HUES48 (cell line): ENCODE measurements around the gene ABLIM2.

Experiments
- H3K27ac ChIP-seq: one replicate; pipeline ENCODE4 v1.7.0; 2013; ENCODE audit warnings: low read depth, low read length, inconsistent platforms
- H3K27me3 ChIP-seq: 2 replicates; pipeline ENCODE4 v1.6.1; 2013; ENCODE audit warnings: mild to moderate bottlenecking, low read length; ENCODE audit not compliant: control insufficient read depth, insufficient read depth
- H3K36me3 ChIP-seq: 2 replicates; pipeline ENCODE4 v1.6.1; 2013; ENCODE audit warnings: low read length; ENCODE audit not compliant: control insufficient read depth, insufficient read depth
- H3K4me1 ChIP-seq: 2 replicates; pipeline ENCODE4 v1.6.1; 2013; ENCODE audit warnings: mild to moderate bottlenecking, low read length; ENCODE audit not compliant: control insufficient read depth, insufficient read depth
- H3K4me3 ChIP-seq: 2 replicates; pipeline ENCODE4 v1.5.1; 2013; ENCODE audit warnings: mild to moderate bottlenecking, low read depth, low read length
- H3K9ac ChIP-seq: 2 replicates; pipeline ENCODE4 v1.6.1; 2013; ENCODE audit warnings: mild to moderate bottlenecking, low read depth, low read length, moderate library complexity
- H3K9me3 ChIP-seq: 2 replicates; pipeline ENCODE4 v1.6.1; 2013; ENCODE audit warnings: low read length; ENCODE audit not compliant: control insufficient read depth, insufficient read depth

The ABLIM2 gene

GRCh38 chr4:8080754-8081065 is 77.9 kb downstream of the ABLIM2 start:
- Histone ChIP-seq H3K36me3 (no peaks in the 10 kb centered on the region), H3K9ac (no peak overlapping the region; the same call in 1 of the 2 replicates), H3K9me3 (no peaks in the 10 kb centered on the region), H3K27me3 (no peaks in the 10 kb centered on the region), H3K4me1 (peaks cover 7% of the 10 kb centered on the region), H3K27ac (no peak overlapping the region), H3K4me3 (no peak overlapping the region)

- Histone ChIP-seq H3K36me3 (no peaks in the 10 kb centered on the region), H3K4me3 (no peak overlapping the region), H3K27me3 (no peaks in the 10 kb centered on the region), H3K27ac (no peak overlapping the region), H3K4me1 (peaks cover 7% of the 10 kb centered on the region), H3K9me3 (no peaks in the 10 kb centered on the region), H3K9ac (no peak overlapping the region; the same call in 1 of the 2 replicates)
Observed at GRCh38 chr4:8079916-8080753, 78.5 kb downstream of the ABLIM2 start.

GRCh38 chr4:8079031-8079885 is 79.4 kb downstream of the ABLIM2 start:
- H3K27ac ChIP-seq = no peak overlapping the region
- no peaks in the 10 kb centered on the region for H3K9me3 ChIP-seq
- no peak overlapping the region for H3K9ac ChIP-seq
- no peak overlapping the region for H3K4me3 ChIP-seq
- H3K27me3 ChIP-seq = no peaks in the 10 kb centered on the region
- peaks cover 7% of the 10 kb centered on the region for H3K4me1 ChIP-seq
- H3K36me3 ChIP-seq = no peaks in the 10 kb centered on the region

DNA sequence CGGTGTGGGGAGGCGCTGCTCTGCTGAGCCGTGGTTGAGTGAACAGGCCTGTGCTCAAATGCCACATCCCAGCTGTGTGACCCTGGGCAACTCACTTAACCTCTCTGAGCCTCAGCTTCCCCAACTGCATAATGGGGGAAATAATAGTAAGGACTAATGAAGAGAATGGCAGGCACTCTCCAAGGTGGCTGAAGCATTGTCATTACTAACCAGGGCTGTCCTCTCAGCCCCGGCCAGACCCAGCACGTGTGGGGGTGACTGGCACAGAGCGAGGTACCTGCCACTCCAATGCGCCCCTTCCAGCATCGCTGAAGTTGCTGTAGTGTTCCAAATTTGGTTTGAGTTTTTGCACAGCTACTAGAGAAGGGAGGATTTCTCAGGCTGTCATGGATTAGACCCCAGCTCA is 80.0 kb downstream of the ABLIM2 start:
- H3K27ac ChIP-seq = no peak overlapping the region
- no peaks in the 10 kb centered on the region for H3K9me3 ChIP-seq
- no peak overlapping the region for H3K4me3 ChIP-seq
- peaks cover 7% of the 10 kb centered on the region for H3K4me1 ChIP-seq
- no peaks in the 10 kb centered on the region for H3K36me3 ChIP-seq
- no peak overlapping the region for H3K9ac ChIP-seq
- no peaks in the 10 kb centered on the region for H3K27me3 ChIP-seq

DNA sequence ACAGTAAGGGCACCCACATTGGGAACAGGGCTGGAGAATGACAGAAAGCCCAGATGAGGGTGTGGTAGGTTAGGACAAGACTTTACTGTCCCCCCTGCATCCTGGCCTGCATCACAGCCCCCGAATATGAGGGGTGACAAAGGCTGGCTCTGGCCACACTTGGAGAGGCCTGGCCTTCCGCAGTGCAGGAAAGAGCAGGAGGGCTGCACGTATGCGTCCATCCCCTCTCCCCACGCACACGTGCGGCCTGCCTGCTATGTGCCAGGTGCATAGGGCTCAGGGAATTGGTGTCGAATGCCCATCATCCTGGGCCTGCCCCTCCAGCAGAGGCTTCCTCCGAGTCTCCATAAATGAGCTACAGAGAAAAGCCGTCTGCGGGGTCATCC is 80.5 kb downstream of the ABLIM2 start:
- Histone ChIP-seq H3K9me3 (no peaks in the 10 kb centered on the region), H3K9ac (no peak overlapping the region), H3K4me3 (no peak overlapping the region), H3K27me3 (no peaks in the 10 kb centered on the region), H3K27ac (no peak overlapping the region), H3K36me3 (no peaks in the 10 kb centered on the region), H3K4me1 (peaks cover 7% of the 10 kb centered on the region)

DNA sequence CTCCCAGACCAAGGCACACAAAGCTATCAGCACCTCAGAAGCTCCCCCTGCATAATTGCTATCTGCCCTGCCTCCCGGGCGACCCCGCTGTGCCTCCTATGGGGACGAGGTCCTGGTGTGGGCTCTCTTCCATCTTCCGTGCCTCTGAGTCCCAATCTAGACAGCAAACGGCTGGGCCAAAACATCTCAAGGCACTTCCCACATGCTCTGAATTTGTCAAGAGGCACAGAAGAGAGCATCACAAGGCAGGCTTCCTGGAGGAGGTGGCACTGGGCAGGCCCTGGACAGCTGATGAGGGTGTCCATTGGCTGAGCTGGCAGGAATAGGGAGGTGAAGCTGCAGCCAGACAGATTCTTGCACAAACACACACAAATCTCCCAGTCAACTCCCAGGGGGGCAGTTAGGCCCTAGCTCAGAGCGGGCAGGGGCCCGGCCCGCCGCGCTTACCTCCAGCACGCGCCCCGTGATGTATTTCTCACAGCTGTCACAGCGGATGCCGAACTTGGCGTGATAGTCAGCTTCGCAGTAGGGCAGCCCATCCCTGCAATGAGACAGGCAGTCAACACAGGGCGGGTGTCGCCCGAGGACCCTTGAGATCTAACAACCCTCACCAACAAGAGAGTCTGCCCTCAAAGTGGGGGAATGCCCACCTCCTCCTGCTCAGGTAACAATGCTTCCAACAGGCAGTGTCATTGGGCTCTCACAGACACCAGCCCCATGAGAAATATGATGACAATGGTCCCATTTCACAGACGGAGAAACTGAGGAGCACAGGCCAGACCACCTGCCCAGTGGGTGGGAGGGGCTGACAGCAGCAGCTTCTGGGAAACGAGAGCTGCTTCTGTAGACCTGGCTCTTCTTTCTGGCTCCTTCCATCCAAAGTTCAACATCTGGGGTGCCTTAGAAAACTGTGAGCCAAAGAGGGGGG is 81.2 kb downstream of the ABLIM2 start:
- Histone ChIP-seq H3K4me1 (peaks cover 7% of the 10 kb centered on the region), H3K27ac (no peak overlapping the region), H3K27me3 (no peaks in the 10 kb centered on the region)

DNA sequence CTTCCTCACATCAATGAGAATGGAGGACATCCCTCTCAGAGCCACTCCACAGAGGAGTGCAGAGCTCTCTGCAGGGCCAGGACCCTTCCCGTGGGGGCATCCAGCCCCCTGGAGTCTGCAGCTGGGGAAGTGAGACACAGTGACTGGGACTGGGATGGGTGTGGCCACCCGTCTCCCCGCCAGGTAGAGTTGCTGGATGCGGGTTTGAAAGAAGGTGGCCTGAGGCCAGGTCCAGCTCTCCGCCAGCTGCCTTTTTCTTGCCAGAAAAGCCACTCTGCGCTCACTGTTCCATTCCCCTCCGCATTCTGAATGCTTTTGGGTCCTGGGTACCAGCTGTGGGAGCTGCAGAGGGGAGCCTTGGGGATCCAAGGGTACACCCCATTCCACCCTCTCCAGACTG is 82.6 kb downstream of the ABLIM2 start:
- H3K27ac ChIP-seq = no peak overlapping the region
- no peaks in the 10 kb centered on the region for H3K36me3 ChIP-seq
- no peak overlapping the region for H3K9ac ChIP-seq
- H3K4me1 ChIP-seq = peaks cover 7% of the 10 kb centered on the region
- H3K9me3 ChIP-seq = no peaks in the 10 kb centered on the region
- no peak overlapping the region for H3K4me3 ChIP-seq
- no peaks in the 10 kb centered on the region for H3K27me3 ChIP-seq

More for the DNA sequence above, 81.2 kb downstream of the ABLIM2 start:
- Histone ChIP-seq H3K4me3 (no peak overlapping the region), H3K36me3 (no peaks in the 10 kb centered on the region), H3K9ac (no peak overlapping the region), H3K9me3 (no peaks in the 10 kb centered on the region)

DNA sequence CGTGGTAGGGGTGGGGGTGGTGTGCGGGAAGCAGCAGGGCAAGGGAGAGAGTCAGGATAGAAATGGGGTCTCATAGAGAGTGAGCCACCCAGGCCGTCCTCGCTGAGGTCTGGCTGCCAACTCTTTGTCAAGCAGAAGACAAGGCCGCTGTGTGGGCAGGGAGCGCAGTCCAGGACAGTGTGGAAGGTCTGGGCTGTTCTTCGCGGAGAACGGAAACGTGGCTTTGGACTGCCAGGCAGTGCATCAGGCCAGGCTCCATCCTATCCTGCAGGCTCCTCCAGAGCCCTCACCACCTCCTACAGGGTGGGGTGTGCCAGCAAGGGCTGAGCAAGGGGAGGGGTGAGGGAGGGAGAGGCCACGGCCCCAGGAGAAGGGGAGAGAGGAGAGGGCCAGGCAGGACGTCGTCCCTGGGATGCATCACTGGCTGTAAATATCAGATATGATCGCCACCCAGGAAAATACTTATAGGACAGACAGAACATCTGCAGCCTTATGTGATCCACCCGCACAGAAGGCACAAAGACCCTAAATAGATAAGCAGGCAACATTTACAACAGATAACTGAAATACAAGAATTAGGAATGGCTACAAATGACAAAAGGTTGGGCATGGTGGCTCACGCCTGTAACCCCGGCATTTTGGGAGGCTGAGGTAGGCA is 85.3 kb downstream of the ABLIM2 start:
- no peak overlapping the region for H3K9ac ChIP-seq
- no peak overlapping the region for H3K27ac ChIP-seq
- H3K9me3 ChIP-seq = no peaks in the 10 kb centered on the region
- H3K27me3 ChIP-seq = no peaks in the 10 kb centered on the region
- no peaks in the 10 kb centered on the region for H3K36me3 ChIP-seq
- H3K4me3 ChIP-seq = no peak overlapping the region
- no peaks in the 10 kb centered on the region; the same call in 1 of the 2 replicates for H3K4me1 ChIP-seq

GRCh38 chr4:8072235-8072968 is 86.2 kb downstream of the ABLIM2 start:
- no peaks in the 10 kb centered on the region; the same call in 1 of the 2 replicates for H3K4me1 ChIP-seq
- no peak overlapping the region for H3K9ac ChIP-seq
- H3K27ac ChIP-seq = no peak overlapping the region
- no peaks in the 10 kb centered on the region for H3K27me3 ChIP-seq
- H3K36me3 ChIP-seq = no peaks in the 10 kb centered on the region
- no peaks in the 10 kb centered on the region for H3K9me3 ChIP-seq
- H3K4me3 ChIP-seq = no peak overlapping the region

DNA sequence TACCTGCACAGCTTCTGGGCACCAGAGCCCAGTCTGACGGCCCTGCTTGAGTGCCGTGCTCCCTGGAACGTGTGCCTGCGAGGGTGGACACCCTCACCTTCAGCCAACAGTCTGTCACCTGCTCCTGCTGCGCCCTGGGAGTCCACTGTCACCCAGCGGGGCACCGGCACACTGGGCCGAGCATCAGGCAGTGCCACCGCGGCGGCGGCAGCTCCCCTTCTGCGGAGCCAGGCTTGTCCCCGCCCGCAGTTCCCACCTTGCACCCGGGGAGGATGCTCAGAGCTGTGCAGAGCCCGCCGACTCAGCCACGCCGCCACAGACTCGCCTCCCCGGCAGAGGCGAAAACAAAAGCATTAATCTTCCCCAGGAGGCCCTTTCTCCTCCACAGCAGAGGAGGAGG is 86.8 kb downstream of the ABLIM2 start:
- H3K4me1 ChIP-seq = no peaks in the 10 kb centered on the region; the same call in 1 of the 2 replicates
- H3K27ac ChIP-seq = no peak overlapping the region
- no peaks in the 10 kb centered on the region for H3K27me3 ChIP-seq
- no peaks in the 10 kb centered on the region for H3K36me3 ChIP-seq
- H3K4me3 ChIP-seq = no peak overlapping the region
- no peak overlapping the region for H3K9ac ChIP-seq
- no peaks in the 10 kb centered on the region for H3K9me3 ChIP-seq
